Ammon's horn (tissue), 1 donor: Measurements from ENCODE around the gene FBF1.
"Not testable (repeated sequence)": the region's sequence is repeated elsewhere in the genome, so short reads cannot be mapped to it uniquely, and the experiment has no call there.

Experiments used
- DNase-seq: peaks from one replicate; pipeline ENCODE4 v3.0.0-alpha.2; 2016; ENCODE audit warnings: low spot score

Gene FBF1, protein sequence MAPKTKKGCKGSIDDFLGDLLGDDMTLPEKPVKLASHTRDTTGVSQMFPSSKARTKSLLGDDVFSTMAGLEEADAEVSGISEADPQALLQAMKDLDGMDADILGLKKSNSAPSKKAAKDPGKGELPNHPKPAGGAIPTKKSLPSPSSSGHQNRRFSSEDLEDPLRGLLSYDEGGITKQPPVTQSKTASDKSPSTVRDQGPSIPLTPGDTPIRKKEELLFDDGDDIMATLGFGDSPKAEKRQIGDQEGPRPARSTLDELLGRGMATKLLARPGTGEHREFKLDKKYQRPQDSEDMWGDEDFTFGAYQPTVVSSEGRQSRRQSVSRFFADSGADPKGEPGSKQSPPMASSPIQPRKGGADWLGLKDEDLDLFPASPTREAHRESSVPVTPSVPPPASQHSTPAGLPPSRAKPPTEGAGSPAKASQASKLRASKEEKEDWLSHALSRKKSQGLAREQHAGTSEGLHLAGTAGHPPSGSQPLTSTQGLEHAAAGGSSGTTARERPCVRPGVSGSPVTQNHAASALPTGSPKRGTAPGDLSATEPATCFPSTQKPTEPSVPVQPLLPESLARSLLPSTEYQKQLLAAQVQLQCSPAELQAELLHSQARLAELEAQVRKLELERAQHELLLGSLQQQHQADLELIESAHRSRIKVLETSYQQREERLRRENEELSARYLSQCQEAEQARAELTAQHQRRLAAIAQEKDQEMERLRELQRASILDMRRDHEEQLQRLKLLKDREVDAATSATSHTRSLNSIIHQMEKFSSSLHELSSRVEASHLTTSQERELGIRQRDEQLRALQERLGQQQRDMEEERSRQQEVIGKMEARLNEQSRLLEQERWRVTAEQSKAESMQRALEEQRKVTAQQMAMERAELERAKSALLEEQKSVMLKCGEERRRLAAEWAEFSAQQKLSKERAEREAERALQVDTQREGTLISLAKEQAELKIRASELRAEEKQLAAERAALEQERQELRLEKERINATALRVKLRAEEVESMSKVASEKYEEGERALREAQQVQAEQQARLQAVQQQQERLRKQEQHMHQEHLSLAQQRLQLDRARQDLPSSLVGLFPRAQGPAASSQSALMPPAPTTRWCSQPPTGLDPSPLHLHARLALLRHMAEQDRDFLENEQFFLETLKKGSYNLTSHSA

DNA sequence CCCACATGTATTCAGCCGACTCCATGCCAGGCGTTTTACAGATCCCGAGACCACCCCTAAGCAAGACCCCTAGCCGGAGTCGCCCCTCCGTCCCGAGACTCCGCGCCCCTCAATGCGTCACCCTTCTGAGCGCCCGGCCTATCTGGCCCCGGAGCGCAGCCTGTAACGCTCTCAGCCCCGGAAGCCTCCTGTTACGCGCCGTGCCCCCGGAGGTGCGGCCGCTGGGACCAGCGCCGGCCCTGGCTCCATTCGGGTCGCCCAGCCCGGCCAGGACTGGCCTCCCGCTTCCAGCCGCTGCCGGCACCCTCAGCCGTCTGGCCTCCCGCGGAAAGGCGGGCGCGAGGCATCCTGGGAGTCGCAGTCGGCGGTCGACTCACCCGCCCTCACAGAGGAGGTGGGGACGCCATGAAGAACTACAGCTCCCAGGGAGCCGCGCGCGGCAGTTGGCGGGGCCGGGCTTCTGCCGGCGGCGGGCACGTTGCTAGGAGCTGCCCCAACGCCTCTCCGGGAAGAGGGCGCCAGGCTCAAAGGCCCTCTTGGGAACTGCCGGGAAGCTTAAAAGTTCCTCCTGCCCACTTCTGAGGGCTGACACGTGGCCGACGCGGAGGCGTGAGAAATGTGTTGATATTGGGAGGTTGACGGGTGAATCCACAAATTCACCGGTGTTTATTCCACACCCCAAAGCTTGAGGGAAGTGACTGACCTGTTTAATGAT lies at the start of gene FBF1:
TSS of gene FBF1 (minus strand) at position 316 of the 715 bp plus-strand sequence. CDS start 2,893 bp downstream, outside the sequence.
- DNase-seq: peak; percentile 97

DNA sequence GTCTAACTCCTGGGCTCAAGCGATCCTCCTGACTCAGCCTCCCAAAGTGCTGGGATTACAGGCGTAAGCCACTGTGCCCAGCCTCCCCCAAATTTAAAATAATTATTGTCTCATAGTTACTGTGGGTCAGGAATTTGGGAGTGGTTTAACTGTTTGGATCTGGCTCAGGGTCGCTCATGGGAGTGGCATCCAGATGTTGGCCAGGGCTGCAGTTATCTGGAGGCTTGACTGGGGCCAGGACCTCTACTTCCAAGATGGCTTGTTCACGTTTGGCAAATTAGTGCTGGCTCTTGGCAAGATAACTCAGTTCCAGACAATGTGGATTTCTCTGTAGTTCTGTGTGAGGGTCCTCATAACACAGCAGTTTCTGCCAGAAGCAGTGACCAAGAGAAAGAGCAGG lies 46.2 kb upstream of the FBF1 start:
- DNase-seq: no peak

DNA sequence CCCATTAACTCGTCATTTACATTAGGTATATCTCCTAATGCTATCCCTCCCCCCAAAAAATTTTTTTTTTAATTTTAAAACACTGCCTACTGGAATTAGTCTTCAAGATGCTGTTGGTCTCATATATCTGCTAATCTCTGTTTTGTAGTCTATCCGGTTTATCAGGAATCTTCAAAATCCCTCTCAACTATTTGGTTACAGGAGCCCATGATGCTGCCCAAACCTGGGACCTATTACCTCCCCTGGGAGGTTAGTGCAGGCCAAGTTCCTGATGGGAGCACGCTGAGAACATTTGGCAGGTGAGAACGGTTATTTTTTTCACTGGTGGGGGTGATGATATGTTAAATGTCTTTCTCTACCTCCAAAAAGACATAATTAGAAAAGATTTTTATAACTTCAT lies 45.1 kb upstream of the FBF1 start:
- no peak for DNase-seq

DNA sequence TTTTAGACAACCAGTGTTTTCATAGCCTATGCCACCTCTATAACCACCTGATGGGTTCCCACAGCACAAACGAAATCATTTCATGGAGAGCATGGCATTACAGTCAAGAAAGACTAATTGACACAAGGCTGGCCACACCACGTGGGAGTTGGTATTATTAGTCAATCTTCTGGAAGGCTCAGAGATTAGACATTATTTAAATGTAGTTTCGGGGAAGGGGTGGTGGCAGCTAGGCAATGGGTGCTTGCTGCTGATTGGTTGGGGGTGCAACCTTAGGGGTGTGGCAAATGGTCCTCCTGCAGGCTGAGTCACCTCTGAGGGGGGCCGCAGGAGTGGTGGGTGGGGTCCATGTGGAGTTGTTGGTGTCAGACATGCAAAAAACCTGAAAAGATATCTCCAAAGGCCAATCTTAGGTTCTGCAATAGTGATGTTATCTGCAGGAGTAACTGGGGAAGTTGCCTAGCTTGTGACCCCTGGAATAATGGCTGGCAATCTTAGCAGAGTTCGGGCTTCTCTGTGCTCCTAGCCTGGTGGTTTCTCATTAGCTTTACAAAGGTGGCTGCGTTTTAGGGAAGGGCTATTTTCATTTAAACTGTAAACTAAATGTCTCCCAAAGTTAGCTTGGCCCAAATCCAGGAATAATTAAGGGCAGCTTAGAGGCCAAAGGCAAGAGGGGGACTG lies 42.8 kb upstream of the FBF1 start:
- no peak for DNase-seq

DNA sequence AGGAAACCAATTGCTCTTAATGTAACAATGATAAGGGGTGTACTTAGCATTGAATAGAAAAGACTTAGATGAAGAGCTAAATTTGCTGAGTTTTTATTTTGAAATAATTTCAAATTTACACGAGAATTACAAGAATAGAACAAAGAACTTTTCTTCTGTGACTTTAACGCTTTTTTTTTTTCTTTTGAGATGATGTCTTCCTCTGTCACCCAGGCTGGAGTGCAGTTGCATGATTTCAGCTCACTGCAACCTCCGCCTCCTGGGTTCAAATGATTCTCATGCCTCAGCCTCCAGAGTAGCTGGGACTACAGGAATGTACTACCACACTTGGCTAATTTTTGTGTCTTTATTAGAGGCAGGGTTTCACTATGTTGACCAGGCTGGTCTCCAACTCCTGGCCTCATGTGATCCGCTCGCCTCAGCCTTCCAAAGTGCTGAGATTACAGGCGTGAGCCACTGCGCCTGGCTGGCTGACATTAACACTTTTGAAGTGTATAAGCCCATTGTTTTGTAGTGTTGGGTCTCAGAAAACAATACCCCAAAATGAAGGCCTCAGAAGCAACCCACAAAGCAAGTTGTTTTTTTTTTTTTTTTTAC lies 40.3 kb upstream of the FBF1 start:
- DNase-seq: no peak

DNA sequence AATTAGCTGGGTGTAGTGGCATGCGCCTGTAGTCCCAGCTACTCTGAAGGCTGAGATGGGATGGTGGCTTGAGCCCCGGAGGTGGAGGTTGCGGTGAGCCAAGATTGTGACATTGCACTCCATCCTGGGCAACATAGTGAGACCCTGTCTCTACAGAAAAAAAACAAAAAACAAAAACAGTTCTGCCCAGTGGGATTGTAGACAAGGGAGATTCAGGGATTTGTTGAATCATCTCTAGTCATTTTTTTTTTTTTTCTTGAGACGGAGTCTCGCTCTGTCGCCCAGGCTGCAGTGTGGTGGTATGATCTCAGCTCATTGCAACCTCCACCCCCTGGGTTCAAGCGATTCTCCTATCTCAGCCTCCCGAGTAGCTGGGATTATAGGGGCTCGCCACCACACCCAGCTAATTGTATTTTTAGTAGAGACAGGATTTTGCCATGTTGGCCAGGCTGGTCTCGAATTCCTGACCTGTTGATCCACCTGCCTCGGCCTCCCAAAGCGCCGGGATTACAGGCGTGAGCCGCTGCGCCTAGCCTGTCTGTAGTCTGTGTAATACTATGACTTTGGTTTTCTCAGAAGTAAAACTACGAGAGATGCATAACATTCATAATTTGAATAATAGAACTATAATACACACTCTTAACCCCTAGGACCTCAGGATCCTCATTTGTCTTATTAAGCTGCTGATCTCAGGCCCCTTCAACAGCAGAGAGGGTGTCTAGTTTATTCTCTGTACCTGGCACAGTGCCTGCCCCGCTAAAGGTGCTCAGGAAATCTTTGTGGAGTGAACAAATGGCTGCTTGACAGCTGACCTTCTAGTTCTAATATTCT lies 39.6 kb upstream of the FBF1 start:
- no peak for DNase-seq

DNA sequence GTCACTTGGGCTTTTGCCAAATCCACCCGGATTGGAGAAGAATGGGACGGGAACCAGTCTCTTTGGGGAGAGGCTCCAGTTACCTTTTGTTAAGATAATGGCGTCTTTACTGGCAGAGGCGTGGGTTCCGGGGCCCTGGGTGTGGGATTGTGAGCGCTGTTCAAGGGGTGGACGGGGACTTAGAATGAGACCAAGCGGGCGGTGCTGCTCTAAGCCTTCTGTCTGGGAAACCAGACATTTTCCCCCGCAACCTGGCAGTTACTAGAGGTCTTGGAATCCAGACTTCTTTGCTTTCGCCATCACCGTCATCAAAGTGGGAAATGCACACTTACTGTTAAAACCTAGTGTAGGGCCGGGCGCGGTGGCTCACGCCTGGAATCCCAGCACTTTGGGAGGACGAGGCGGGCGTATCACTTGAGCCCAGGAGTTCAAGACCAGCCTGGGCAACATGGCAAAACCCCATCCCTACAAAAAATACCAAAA lies 38.9 kb upstream of the FBF1 start:
- DNase-seq: no peak

DNA sequence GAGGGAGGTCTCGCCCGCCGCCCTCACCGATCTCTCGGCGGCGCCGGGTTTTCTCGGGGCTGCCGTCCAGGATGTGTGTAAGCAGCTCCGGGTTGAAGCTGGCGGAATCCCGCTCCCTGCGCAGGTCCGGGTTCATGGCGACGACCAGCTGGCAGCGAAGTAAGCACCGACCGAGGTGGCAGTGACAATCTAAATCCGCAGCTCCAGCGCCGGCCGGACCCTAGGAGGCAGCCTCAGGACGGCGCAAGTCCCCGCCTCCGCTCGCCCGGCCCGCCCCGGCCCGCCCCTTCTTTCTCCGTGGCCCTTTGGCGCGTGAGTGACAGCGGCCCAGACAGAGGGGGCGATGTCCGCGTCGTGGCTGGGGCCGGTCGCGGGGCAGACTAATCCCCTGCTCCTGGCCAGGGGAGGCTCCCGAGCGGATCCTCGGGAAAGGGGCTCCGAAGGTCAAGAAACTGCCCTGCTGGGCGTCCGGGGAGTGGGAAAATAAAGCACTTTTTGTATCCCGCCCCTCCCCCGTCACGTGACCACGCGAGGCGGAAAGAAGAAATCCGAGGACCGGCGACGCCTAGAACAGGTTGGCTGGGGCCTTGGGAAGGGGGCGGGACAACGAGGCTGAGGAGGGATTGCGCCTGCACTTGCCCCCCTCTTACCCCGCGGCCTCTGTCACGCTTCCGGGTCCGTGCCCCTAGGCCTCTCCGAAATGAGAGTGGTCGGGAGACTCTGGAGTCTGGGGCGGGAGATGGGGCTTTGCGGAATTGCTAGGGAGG lies 38.3 kb upstream of the FBF1 start, which contains the start of the genes ACOX1 and TEN1:
TSS of gene ACOX1 (minus strand) at position 229 of the 767 bp plus-strand sequence. CDS start at position 136, 93 bp downstream.
TSS of gene TEN1 (plus strand) at position 303 of the 767 bp plus-strand sequence. CDS start 6,953 bp downstream, outside the sequence.
- peak; percentile 98 for DNase-seq

DNA sequence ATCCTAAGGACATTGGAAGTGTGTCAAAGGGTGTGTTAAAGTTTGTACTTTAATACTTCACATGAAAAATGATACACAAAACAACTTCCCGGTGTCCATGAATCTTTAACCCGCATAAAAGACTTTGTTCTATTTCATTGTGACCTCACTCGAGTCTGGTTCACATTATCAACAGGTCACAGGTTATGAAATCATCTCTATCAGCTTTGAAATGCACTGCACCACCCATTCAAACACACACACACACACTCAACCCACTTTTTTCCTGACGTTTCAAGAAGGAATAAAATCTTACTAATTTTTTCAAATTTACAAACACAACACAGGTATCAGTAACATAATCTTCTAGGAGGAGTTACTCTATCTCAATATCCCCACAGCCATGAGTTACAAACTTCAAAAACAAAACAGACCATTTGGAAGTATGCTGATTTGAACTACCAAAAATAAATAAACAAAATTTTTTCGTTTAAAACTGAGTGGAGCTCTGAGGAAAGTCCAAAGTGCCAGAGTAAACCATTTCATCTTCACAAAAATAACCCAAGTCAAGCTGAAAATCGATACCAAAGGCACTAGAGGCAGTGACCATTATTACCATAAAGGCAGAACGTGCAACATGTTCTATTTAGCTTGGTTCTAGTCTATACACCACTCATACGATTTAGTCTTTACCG lies 35.5 kb upstream of the FBF1 start:
- no peak for DNase-seq

DNA sequence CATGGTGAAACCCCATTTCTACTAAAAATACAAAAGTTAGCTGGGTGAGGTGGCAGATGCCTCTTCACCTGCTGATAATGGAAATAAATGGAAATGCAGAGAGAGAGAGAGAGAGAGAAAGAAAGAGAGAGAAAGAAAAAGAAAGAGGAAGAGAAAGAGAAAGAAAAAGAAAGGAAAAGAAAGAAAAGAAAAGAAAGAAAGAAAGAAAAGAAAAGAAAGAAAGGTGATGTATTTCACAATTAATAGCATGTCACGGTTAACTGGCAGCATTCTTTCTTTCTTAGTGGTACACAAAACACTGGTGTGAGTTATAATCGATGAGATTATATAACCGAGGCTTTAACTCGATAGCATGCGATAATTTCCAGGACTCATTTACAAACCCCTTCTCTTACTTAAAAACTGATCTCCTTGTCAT lies 34.9 kb upstream of the FBF1 start:
- no peak for DNase-seq

DNA sequence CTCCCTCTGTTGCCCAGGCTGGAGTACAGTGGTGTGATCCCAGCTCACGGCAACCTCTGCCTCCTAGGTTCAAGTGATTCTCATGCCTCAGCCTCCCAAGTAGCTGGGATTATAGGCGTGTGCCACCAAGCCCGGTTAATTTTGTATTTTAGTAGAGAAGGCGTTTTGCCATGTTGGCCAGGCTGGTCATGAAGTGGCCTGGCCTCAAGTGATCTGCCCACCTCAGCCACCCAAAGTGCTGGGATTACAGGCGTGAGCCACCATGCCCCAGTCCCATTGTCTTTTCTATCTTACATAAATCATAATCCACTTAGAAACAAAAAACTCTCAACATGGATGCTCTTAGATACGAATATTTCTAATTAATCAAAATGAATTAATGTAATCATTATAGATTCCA lies 34.3 kb upstream of the FBF1 start:
- DNase-seq: not testable (repeated sequence)

DNA sequence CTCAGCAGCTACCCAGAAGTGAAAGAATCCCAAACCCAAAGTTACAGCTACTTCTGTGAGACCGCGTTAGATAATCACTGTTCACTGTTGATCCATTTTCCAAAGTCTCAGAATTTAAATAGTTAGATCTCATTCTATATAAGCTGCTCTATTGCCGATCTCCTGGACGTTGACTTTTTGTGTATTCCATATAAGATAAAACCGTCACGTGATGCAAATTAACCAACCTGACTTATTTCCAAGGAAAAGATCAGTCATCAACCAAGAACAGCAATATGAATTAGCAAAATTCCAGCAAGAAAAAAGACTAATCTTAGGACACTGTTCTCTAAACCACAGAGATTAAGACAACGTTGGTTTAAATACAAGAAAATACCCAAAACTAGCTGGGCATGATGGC lies 29.8 kb upstream of the FBF1 start:
- DNase-seq: no peak

DNA sequence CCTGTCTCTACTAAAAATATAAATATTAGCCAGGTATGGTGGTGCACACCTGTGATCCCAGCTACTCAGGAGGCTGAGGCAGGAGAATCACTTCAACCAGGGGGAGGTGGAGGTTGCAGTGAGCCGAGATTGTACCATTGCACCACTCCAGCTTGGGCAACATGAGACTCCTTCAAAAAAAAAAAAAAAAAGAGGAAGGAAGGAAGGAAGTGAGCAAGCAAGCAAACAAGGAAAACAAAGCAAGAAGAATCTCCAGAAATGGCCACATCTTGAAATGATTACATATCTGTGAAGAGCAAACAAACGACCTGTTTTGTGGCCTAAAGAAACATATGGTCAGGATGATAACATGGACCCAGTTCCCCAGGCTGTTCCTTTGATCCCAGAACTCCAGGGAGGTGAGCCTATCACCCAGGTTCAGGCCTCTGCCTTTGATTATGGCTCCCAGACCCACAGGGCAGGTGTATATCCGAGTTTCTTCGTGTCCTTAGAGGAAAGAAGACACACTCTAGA lies 29.2 kb upstream of the FBF1 start:
- no peak for DNase-seq

DNA sequence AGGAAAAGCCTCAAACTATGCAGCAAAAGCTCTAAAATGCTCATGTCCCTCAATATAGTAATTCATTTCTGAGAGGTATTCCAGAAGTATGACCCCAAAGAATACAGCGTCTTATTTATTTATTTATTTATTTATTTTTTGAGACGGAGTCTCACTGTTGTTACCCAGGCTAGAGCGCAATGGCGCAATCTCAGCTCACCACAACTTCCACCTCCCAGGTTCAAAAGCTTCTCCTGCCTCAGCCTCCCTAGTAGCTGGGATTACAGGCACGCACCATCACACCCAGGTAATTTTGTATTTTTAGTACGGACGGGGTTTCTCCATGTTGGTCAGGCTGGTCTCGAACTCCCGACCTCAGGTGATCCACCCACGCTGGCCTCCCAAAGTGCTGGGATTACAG lies 28.2 kb upstream of the FBF1 start:
- not testable (repeated sequence) for DNase-seq

DNA sequence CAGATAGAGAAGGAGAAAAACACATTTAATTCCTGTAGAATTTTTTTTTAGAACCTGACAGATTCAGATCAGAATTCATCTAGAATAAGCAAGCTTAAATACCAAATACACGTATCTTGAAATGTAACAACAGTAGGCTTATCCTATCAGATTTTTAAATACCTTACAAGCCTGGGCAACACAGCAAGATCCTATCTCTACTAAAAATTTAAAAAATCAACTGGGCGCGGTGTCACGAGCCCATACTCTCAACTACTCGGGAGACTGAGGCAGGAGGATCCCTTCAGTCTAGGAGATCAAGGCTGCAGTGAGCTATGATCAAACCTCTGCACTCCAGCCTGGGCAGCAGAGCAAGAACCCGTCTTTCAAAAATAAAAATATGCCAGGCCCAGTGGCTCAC lies 24.6 kb upstream of the FBF1 start:
- no peak for DNase-seq

DNA sequence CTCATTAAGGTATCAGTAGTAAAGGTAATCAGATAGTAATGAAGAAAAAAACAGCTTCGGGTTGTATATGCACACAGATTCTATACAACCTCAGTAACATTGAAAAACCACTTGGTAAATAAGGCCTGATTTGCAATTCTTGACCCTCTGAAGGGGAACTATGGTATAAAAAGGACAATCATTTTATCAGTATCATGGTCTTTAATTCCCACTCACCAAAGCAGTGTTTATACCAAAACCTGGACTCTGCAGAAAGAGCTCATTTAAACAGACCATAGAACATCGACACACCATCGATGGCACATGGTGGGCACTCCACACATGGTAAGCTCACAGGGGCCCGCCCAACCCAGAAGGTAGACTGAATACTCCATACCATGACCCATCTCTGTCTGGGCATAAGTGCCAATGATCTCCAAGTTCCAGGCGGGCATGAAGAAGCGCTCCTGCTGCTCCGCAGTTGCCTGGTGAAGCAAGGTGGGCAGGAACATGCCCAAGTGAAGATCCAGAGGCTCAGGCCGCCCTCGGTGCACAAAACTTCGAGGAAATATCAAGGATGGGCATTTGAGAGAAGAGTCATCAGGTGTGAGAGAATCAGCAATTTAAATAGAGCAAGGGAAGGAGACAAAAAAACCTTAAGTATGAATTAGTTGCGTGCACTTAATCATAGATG lies 19.1 kb upstream of the FBF1 start:
- no peak for DNase-seq
